Stimulated activated naive CD8-positive, alpha-beta T cell treated with anti-CD3 and anti-CD28 coated beads, Interleukin-15, Interleukin-2, amounts not matched to agents 100 ng/mL and 50 ng/mL, for 24 hours (primary cell): ENCODE data around the gene PLXNC1.

Experiments
- H3K27ac Mint-ChIP-seq: one replicate; pipeline ENCODE4 v1.8.0; 2021; ENCODE audit warnings: mild to moderate bottlenecking, mixed read lengths
- H3K27me3 Mint-ChIP-seq: one replicate; pipeline ENCODE4 v1.8.0; 2021; ENCODE audit warnings: mixed read lengths
- H3K36me3 Mint-ChIP-seq: one replicate; pipeline ENCODE4 v1.8.0; 2021; ENCODE audit warnings: low read depth, mixed read lengths
- H3K4me1 Mint-ChIP-seq: one replicate; pipeline ENCODE4 v1.8.0; 2021; ENCODE audit warnings: low read depth, mixed read lengths
- H3K4me3 Mint-ChIP-seq: one replicate; pipeline ENCODE4 v1.8.0; 2021; ENCODE audit warnings: mild to moderate bottlenecking, mixed read lengths
- H3K9me3 Mint-ChIP-seq: one replicate; pipeline ENCODE4 v1.8.0; 2021; ENCODE audit warnings: mixed read lengths

The PLXNC1 gene

DNA sequence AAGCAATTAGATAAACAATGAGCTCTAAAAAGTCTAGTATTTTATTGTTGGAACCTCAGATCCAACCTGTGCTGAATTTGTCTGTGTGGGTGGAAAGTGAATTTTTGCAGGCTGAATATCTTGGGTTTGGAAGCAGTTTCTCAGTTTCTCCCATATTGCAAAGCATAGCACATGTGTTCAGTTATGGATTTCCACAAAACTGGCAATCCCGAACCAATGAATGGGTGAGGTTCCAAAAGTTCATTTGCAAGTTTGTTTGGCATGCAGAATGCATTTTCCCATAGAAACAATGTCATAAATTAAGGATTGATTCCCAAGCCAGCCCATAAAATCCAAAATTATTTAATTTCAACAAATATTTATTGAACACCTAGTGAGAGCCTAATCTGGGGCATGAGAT lies 43.4 kb downstream of the PLXNC1 start:
- H3K4me3 Mint-ChIP-seq = no peak overlapping the region
- no peak overlapping the region for H3K27ac Mint-ChIP-seq
- peaks cover 6% of the 10 kb centered on the region for H3K9me3 Mint-ChIP-seq
- no peaks in the 10 kb centered on the region for H3K27me3 Mint-ChIP-seq
- H3K4me1 Mint-ChIP-seq = peaks cover 5% of the 10 kb centered on the region
- H3K36me3 Mint-ChIP-seq = peaks cover 36% of the 10 kb centered on the region

DNA sequence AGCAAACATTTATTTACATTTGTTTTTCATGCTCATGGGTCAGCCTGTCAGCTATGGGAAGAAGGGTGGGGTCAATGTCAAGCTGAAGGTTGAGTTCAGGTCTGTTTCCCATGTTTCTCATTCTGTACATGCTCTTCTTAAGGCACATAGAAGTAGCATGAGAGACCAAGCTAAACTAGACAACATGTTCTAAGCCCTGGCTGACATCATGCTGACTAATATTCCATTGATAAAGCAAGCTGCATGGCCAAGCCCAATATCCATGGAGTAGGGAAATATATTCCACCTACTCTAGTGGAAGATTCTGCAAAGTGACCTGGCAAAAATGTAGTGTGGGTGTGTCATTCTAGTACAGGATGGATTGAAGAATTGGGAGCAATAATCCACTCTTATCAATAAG lies 44.1 kb downstream of the PLXNC1 start:
- H3K4me3 Mint-ChIP-seq = no peak overlapping the region
- H3K9me3 Mint-ChIP-seq = peaks cover 6% of the 10 kb centered on the region
- peaks cover 36% of the 10 kb centered on the region for H3K36me3 Mint-ChIP-seq
- H3K27ac Mint-ChIP-seq = no peak overlapping the region
- H3K27me3 Mint-ChIP-seq = no peaks in the 10 kb centered on the region
- peaks cover 5% of the 10 kb centered on the region for H3K4me1 Mint-ChIP-seq

- Mint-ChIP-seq H3K27ac (no peak overlapping the region), H3K4me3 (no peak overlapping the region)
These were observed 44.8 kb downstream of the PLXNC1 start for GRCh38 chr12:94193168-94193567.

GRCh38 chr12:94195483-94195882 lies 47.1 kb downstream of the PLXNC1 start:
- Mint-ChIP-seq H3K4me1 (peaks cover 7% of the 10 kb centered on the region), H3K27ac (no peak overlapping the region), H3K27me3 (no peaks in the 10 kb centered on the region), H3K9me3 (peaks cover 5% of the 10 kb centered on the region), H3K4me3 (no peak overlapping the region), H3K36me3 (peaks cover 37% of the 10 kb centered on the region)

More at GRCh38 chr12:94193168-94193567, 44.8 kb downstream of the PLXNC1 start:
- peaks cover 39% of the 10 kb centered on the region for H3K36me3 Mint-ChIP-seq
- no peaks in the 10 kb centered on the region for H3K27me3 Mint-ChIP-seq
- H3K4me1 Mint-ChIP-seq = peaks cover 5% of the 10 kb centered on the region
- H3K9me3 Mint-ChIP-seq = peaks cover 6% of the 10 kb centered on the region

DNA sequence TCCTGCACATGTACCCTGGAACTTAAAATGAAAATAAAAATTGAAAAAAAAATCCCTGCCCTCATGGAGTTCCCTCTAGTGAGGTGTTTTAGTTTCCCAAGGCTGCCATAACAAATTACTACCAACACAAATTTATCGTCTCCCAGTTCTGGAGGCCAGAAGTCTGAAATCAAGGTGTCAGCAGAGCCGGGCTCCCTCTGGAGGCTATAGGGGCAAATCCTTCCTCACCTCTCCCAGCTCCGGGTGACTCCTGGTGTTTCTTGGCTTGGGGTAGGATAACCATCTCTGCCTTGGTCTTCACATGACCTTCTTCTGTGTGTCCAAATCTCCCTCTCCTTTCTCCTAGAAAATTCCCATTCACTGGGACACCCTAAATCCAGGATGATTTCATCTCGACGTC lies 50.1 kb downstream of the PLXNC1 start:
- Mint-ChIP-seq H3K27ac (no peak overlapping the region), H3K4me1 (peaks cover 18% of the 10 kb centered on the region), H3K9me3 (peaks cover 3% of the 10 kb centered on the region), H3K4me3 (no peak overlapping the region), H3K27me3 (no peaks in the 10 kb centered on the region), H3K36me3 (peaks cover 29% of the 10 kb centered on the region)

GRCh38 chr12:94198872-94199271 lies 50.5 kb downstream of the PLXNC1 start:
- Mint-ChIP-seq H3K4me3 (no peak overlapping the region), H3K27ac (no peak overlapping the region), H3K4me1 (peaks cover 22% of the 10 kb centered on the region), H3K36me3 (peaks cover 25% of the 10 kb centered on the region), H3K9me3 (peaks cover 3% of the 10 kb centered on the region), H3K27me3 (no peaks in the 10 kb centered on the region)

DNA sequence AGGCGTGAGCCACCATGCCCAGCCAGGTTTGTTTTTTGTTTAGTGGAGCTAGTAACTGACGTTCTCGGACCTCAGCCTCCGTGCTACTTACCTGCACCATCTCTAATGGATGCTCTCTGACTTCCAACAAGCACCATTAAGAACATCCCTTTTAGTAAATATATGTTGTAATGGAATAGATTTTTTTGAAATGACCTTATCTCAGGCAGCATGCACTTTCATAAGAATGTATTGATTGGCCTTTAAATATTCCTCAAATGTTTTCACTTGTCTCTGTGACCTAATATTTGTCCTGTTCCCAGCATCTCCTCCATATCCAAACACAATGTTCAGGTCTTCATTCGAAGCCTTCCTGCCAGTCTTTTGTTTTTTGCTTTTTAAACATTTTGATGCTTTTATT lies 51.7 kb downstream of the PLXNC1 start:
- Mint-ChIP-seq H3K36me3 (peaks cover 20% of the 10 kb centered on the region), H3K9me3 (peaks cover 3% of the 10 kb centered on the region), H3K4me3 (no peak overlapping the region), H3K27me3 (no peaks in the 10 kb centered on the region), H3K27ac (no peak overlapping the region), H3K4me1 (peaks cover 34% of the 10 kb centered on the region)

GRCh38 chr12:94200695-94201094 lies 52.3 kb downstream of the PLXNC1 start:
- no peak overlapping the region for H3K27ac Mint-ChIP-seq
- H3K4me3 Mint-ChIP-seq = no peak overlapping the region
- peaks cover 3% of the 10 kb centered on the region for H3K9me3 Mint-ChIP-seq
- no peaks in the 10 kb centered on the region for H3K27me3 Mint-ChIP-seq
- peaks cover 40% of the 10 kb centered on the region for H3K4me1 Mint-ChIP-seq
- H3K36me3 Mint-ChIP-seq = peaks cover 20% of the 10 kb centered on the region

GRCh38 chr12:94202245-94203180 lies 54.1 kb downstream of the PLXNC1 start:
- peaks cover 59% of the 10 kb centered on the region for H3K4me1 Mint-ChIP-seq
- H3K36me3 Mint-ChIP-seq = peaks cover 14% of the 10 kb centered on the region
- no peaks in the 10 kb centered on the region for H3K27me3 Mint-ChIP-seq
- no peak overlapping the region for H3K4me3 Mint-ChIP-seq
- peaks cover 3% of the 10 kb centered on the region for H3K9me3 Mint-ChIP-seq
- peak overlapping the region; percentile 66 for H3K27ac Mint-ChIP-seq

DNA sequence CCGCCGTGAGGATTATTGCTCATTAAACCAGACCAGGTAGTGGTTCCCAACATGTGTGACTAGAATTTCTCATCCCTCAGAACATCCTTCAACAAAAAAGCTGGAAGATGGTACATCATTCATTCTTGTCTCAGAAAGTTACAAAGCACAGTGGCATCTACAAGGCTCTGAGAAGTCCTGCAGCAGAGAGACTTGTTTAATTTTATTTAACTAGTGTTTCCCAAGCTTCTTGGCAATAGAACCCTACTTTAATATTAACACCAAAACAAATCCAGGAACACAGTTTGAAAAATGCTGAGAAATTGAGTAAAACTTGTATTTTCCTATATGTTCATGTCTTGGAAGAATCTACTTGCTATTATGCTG lies 54.8 kb downstream of the PLXNC1 start:
- Mint-ChIP-seq H3K27me3 (no peaks in the 10 kb centered on the region), H3K9me3 (peaks cover 3% of the 10 kb centered on the region), H3K36me3 (peaks cover 11% of the 10 kb centered on the region), H3K4me1 (peaks cover 65% of the 10 kb centered on the region), H3K27ac (no peak overlapping the region), H3K4me3 (no peak overlapping the region)

DNA sequence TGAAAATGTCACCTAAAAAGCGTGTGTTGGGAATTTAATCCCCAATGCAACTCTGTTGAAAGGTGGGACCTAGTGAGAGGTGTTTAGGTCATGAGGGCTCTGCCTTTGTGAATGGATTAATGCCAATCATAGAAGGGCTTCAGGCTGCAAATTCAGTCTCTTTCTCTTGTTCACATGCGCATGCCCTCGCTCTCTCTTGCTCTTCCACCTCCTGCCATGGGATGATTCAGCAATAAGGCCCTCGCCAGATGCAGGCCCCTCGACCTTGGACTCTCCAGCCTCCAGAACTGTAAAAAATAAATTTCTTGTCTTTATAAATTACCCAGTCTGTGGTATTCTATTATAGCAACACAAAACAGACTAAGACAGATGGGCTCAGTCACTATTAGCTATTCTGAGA lies 55.4 kb downstream of the PLXNC1 start:
- Mint-ChIP-seq H3K9me3 (peaks cover 3% of the 10 kb centered on the region), H3K27me3 (no peaks in the 10 kb centered on the region), H3K4me1 (peaks cover 71% of the 10 kb centered on the region), H3K4me3 (no peak overlapping the region), H3K27ac (peak overlapping the region; percentile 64), H3K36me3 (peaks cover 11% of the 10 kb centered on the region)

- Mint-ChIP-seq H3K4me1 (peaks cover 80% of the 10 kb centered on the region), H3K27ac (peak overlapping the region; percentile 64), H3K36me3 (peaks cover 17% of the 10 kb centered on the region), H3K4me3 (peak overlapping the region; percentile 48), H3K9me3 (peaks cover 3% of the 10 kb centered on the region), H3K27me3 (no peaks in the 10 kb centered on the region)
These were observed 56.3 kb downstream of the PLXNC1 start for GRCh38 chr12:94204499-94205247.

GRCh38 chr12:94205822-94206221 lies 57.4 kb downstream of the PLXNC1 start:
- Mint-ChIP-seq H3K36me3 (peaks cover 21% of the 10 kb centered on the region), H3K4me1 (peaks cover 80% of the 10 kb centered on the region), H3K27me3 (no peaks in the 10 kb centered on the region), H3K27ac (peak overlapping the region; percentile 97), H3K9me3 (peaks cover 3% of the 10 kb centered on the region), H3K4me3 (peak overlapping the region; percentile 72)

DNA sequence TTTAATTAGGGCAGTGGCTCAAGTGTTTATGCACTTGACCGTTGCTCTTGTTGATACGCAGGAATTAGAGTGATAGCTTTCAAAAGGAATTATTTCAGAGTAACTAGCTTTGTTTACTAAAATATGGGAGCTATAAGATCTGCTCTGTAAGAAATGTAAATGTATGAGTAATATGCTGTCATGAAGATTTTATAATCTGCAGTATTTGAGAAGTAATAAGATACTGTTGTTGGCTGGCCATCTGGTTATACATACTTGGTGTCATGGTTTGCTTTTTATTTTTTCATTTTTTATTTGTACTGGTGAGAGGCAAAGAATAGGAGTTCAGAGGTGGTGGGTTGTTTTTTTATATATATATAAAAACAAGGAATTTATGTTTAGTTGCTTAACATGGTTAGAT lies 58.5 kb downstream of the PLXNC1 start:
- peaks cover 25% of the 10 kb centered on the region for H3K36me3 Mint-ChIP-seq
- H3K9me3 Mint-ChIP-seq = peaks cover 7% of the 10 kb centered on the region
- peaks cover 86% of the 10 kb centered on the region for H3K4me1 Mint-ChIP-seq
- H3K4me3 Mint-ChIP-seq = peak overlapping the region; percentile 40
- no peaks in the 10 kb centered on the region for H3K27me3 Mint-ChIP-seq
- peak overlapping the region; percentile 97 for H3K27ac Mint-ChIP-seq

DNA sequence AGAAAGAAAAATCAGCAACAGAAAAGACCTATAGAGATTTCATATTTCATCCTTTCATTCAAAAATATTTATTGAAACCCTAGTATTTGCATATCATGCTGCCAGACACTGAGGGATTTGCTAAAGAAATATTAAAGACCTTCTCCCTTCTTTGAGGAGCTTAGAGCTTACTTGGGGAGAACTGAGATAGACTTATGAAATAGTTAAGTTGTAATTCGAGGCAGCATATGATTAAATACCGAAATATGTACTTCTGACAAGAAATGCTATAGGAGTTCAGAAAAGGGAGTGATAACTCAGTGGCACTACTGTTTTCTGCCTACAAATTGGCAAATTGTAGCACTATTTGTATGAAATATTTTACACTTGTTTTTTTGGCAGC lies 59.1 kb downstream of the PLXNC1 start:
- Mint-ChIP-seq H3K36me3 (peaks cover 22% of the 10 kb centered on the region), H3K27me3 (no peaks in the 10 kb centered on the region), H3K4me3 (peak overlapping the region; percentile 80), H3K9me3 (peaks cover 7% of the 10 kb centered on the region), H3K4me1 (peaks cover 82% of the 10 kb centered on the region), H3K27ac (peak overlapping the region; percentile 97)
